Measurements from ENCODE around the gene UNC93A. TPM values are rescaled to one million over a fixed set of nuclear protein-coding genes. Genes with fewer than 3 reads are reported as not detected.

UNC93A gene
- total RNA-seq, 4 donors from 2014 or later, result not detected

- ATAC-seq (ENCODE audit: low FRiP score) (no peak), DNase-seq (ENCODE audit: low spot score) (no peak)
- TF ChIP-seq, protein P1, sequence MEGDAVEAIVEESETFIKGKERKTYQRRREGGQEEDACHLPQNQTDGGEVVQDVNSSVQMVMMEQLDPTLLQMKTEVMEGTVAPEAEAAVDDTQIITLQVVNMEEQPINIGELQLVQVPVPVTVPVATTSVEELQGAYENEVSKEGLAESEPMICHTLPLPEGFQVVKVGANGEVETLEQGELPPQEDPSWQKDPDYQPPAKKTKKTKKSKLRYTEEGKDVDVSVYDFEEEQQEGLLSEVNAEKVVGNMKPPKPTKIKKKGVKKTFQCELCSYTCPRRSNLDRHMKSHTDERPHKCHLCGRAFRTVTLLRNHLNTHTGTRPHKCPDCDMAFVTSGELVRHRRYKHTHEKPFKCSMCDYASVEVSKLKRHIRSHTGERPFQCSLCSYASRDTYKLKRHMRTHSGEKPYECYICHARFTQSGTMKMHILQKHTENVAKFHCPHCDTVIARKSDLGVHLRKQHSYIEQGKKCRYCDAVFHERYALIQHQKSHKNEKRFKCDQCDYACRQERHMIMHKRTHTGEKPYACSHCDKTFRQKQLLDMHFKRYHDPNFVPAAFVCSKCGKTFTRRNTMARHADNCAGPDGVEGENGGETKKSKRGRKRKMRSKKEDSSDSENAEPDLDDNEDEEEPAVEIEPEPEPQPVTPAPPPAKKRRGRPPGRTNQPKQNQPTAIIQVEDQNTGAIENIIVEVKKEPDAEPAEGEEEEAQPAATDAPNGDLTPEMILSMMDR (IDR thresholded peaks at IDR 0.05), result no peak
Measured at GRCh38 chr6:167345960-167346359, 54.8 kb downstream of the UNC93A start.

DNA sequence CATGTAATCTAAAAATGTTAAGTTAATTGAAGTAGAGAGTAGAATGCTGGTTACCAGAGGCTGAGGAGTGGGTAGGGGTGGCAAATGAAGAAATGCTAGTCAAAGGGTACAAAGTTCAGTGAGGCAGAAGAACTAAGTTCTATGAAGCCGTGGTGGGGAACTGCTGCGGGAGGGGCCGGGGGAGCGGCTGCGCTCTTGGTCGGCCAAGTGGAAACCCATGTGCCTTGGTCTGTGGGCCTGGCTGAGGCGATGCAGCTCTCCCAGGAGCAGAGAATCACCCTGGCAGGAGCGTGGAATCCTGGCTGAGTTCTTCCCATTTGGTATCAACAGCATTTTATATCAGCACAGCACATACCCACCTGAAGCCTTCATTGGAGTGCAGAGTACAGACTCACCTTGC is 56.1 kb downstream of the UNC93A start:
- TF ChIP-seq, protein P1 (IDR thresholded peaks at IDR 0.05), result no peak
- no peak for ATAC-seq (ENCODE audit: low FRiP score)

DNA sequence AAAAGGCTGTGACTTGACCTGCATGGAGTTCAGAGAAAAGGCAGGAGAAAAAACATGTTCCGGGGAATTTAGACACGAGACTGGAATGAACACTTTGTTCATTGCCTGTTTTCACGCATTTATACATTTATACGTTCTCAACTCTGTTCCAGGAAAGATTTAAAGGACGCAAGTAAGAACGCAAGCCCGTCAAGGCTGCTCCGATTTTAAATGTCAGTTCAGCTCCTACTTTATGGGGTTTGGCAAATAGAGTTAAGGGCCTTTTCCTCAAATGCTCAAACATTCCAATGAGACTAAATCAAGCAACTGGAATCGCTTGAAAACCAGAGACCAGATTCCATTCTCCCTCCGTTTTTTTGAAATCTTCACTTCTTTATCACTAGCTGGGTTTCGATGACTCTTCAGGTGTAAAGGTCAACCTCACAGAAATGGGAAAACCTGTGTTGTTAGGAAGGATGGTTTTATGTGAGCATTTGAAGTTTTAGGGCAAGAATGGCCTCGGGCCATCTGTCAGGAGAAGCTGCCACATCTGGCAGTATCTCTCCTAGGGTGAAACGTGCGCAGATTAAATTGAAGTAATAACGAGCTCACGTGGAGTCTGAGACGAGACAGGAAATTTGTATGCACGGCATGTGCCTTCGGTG is 58.6 kb downstream of the UNC93A start:
- TF ChIP-seq, protein P1 (IDR thresholded peaks at IDR 0.05), result no peak
- no peak for DNase-seq (ENCODE audit: low spot score)
- no peak for ATAC-seq (ENCODE audit: low FRiP score)

More for the DNA sequence above, 56.1 kb downstream of the UNC93A start:
- DNase-seq (ENCODE audit: low spot score), result no peak

GRCh38 chr6:167350275-167350696 is 59.2 kb downstream of the UNC93A start:
- no peak for ATAC-seq (ENCODE audit: low FRiP score)
- no peak for DNase-seq (ENCODE audit: low spot score)
- TF ChIP-seq, protein P1 (IDR thresholded peaks at IDR 0.05), result no peak

GRCh38 chr6:167350731-167351655 is 59.9 kb downstream of the UNC93A start:
- TF ChIP-seq, protein P1 (IDR thresholded peaks at IDR 0.05), result peak in 1 of 3 donors; percentile 7
- DNase-seq (ENCODE audit: low spot score) (peak; percentile 67), ATAC-seq (ENCODE audit: low FRiP score) (peak; percentile 81)

DNA sequence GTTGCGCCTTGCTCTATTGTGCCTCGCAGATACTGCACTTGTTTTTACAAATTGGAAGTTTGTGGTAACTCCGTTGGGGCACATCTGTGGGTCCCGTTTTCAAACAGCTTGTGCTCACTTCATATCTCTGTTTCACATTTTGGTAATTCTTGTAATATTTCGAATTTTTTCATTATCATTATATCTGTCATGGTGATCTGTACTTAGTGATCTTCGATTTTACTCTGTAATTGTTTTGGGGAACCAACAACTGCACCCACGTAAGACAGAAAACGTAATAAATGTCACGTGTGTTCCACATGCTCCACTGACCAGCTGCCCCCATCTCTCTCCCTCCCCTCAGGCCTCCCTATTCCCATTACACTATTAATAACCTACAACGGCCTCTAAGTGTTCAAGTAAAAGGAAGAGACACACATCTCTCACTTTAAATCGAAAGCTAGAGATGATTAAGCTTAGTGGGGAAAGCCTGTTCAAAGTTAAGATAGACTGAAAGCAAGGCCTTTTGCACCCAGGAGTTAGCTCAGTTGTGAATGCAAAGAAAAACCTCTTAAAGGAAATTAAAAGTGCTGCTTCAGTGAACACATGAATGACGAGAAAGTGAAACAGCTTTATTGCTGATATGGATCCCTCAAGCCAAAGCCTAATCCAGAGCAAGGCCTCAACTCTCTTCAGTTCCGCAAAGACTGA is 60.7 kb downstream of the UNC93A start:
- ATAC-seq (ENCODE audit: low FRiP score), result no peak
- TF ChIP-seq, protein P1 (IDR thresholded peaks at IDR 0.05), result no peak
- no peak for DNase-seq (ENCODE audit: low spot score)

All from omental fat pad (tissue), 4 donors.